IPS-18c (cell line): ENCODE measurements around the gene ACMSD.
"Not testable (repeated sequence)": the region's sequence is repeated elsewhere in the genome, so short reads cannot be mapped to it uniquely, and the experiment has no call there.

Source experiments
- H3K4me3 ChIP-seq: 2 replicates; pipeline ENCODE4 v1.7.0; 2013; ENCODE audit warnings: low read depth, mild to moderate bottlenecking, low read length, moderate library complexity; ENCODE audit not compliant: insufficient read depth
- H3K9me3 ChIP-seq: one replicate; pipeline ENCODE4 v1.6.1; 2013; ENCODE audit warnings: mild to moderate bottlenecking, low read length, moderate library complexity; ENCODE audit not compliant: control insufficient read depth, insufficient read depth

ACMSD gene

GRCh38 chr2:134883552-134884293 is 45.3 kb downstream of the ACMSD start:
- H3K9me3 ChIP-seq: no peaks in the 10 kb centered on the region
- H3K4me3 ChIP-seq: no peak overlapping the region

GRCh38 chr2:134884435-134884834 is 46.0 kb downstream of the ACMSD start:
- no peaks in the 10 kb centered on the region for H3K9me3 ChIP-seq

GRCh38 chr2:134892282-134893035 is 54.0 kb downstream of the ACMSD start:
- Histone ChIP-seq H3K9me3 (no peaks in the 10 kb centered on the region), H3K4me3 (no peak overlapping the region)

More at GRCh38 chr2:134884435-134884834, 46.0 kb downstream of the ACMSD start:
- no peak overlapping the region for H3K4me3 ChIP-seq

- H3K4me3 ChIP-seq: no peak overlapping the region
- no peaks in the 10 kb centered on the region for H3K9me3 ChIP-seq
These were observed 59.5 kb downstream of the ACMSD start for GRCh38 chr2:134897932-134898331.

GRCh38 chr2:134899204-134899603 is 60.8 kb downstream of the ACMSD start:
- no peak overlapping the region for H3K4me3 ChIP-seq

GRCh38 chr2:134900151-134900550 is 61.7 kb downstream of the ACMSD start:
- Histone ChIP-seq H3K9me3 (no peaks in the 10 kb centered on the region), H3K4me3 (no peak overlapping the region)

More at GRCh38 chr2:134899204-134899603, 60.8 kb downstream of the ACMSD start:
- H3K9me3 ChIP-seq: no peaks in the 10 kb centered on the region

GRCh38 chr2:134903701-134904100 is 65.3 kb downstream of the ACMSD start:
- not testable (repeated sequence) for H3K9me3 ChIP-seq, H3K4me3 ChIP-seq

- no peak overlapping the region for H3K4me3 ChIP-seq
- no peaks in the 10 kb centered on the region for H3K9me3 ChIP-seq
These were observed 66.8 kb downstream of the ACMSD start for GRCh38 chr2:134905168-134905567.

GRCh38 chr2:134906726-134907125 is 68.3 kb downstream of the ACMSD start:
- H3K9me3 ChIP-seq: no peaks in the 10 kb centered on the region
- H3K4me3 ChIP-seq: no peak overlapping the region

- H3K4me3 ChIP-seq, H3K9me3 ChIP-seq: not testable (repeated sequence)
These were observed 69.2 kb downstream of the ACMSD start for GRCh38 chr2:134907441-134908116.

- Histone ChIP-seq H3K9me3 (no peaks in the 10 kb centered on the region), H3K4me3 (no peak overlapping the region)
These were observed 72.5 kb downstream of the ACMSD start for GRCh38 chr2:134910763-134911399.

- no peaks in the 10 kb centered on the region for H3K9me3 ChIP-seq
These were observed 73.0 kb downstream of the ACMSD start for GRCh38 chr2:134911400-134911785.

GRCh38 chr2:134912361-134912760 is 73.9 kb downstream of the ACMSD start:
- Histone ChIP-seq H3K9me3 (no peaks in the 10 kb centered on the region), H3K4me3 (no peak overlapping the region)

More at GRCh38 chr2:134911400-134911785, 73.0 kb downstream of the ACMSD start:
- H3K4me3 ChIP-seq: no peak overlapping the region

- no peaks in the 10 kb centered on the region for H3K9me3 ChIP-seq
These were observed 79.0 kb downstream of the ACMSD start for GRCh38 chr2:134917360-134917865.

GRCh38 chr2:134917888-134918525 is 79.6 kb downstream of the ACMSD start:
- Histone ChIP-seq H3K9me3 (no peaks in the 10 kb centered on the region), H3K4me3 (peak overlapping the region; percentile 72)

More at GRCh38 chr2:134917360-134917865, 79.0 kb downstream of the ACMSD start:
- H3K4me3 ChIP-seq: peak overlapping the region; percentile 72

GRCh38 chr2:134918526-134919340 is 80.3 kb downstream of the ACMSD start, which contains the start of gene CCNT2:
TSS of gene CCNT2 (plus strand) at chr2:134918822. CDS start at chr2:134918855, 33 bp downstream.
- no peaks in the 10 kb centered on the region for H3K9me3 ChIP-seq
- H3K4me3 ChIP-seq: peak within 1 kb of the TSS; percentile 87
